ENCODE measurements around the gene XXYLT1.
A peak's percentile ranks its signal among the peaks of the same experiment; 100 is the strongest.

XXYLT1 gene

DNA sequence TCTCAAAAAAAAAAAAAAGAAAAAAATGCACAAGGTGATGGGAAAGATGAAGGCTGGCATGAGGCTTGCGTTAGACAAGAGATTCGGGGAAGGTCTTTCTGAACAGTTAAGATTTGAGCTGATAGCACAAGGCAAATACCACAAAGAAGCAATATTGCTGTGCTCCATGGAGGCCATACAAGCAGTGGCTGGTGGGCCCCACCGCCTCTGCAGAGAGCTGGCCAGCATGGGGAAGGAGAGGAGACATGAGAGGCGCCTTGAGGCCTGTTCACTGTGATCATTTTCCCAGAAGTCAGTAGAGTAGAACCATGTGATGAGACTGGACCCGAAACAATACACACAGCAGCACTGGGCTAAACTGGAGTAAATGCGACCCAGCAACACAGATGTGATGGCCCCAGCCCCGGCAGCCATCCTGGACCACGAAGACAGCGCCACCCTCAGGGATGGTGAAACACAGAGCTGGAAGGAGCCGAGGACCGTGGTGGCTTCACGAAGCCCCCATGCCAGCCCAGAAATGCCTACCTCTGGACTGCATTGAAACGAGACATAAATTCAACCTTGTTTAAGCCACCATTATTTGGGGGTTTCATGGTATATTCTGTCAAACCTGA lies 5.5 kb downstream of the XXYLT1 start:
- DNase-seq = no peak

- DNase-seq = no peak
Measured at GRCh38 chr3:195263925-195264600, 6.9 kb downstream of the XXYLT1 start.

DNA sequence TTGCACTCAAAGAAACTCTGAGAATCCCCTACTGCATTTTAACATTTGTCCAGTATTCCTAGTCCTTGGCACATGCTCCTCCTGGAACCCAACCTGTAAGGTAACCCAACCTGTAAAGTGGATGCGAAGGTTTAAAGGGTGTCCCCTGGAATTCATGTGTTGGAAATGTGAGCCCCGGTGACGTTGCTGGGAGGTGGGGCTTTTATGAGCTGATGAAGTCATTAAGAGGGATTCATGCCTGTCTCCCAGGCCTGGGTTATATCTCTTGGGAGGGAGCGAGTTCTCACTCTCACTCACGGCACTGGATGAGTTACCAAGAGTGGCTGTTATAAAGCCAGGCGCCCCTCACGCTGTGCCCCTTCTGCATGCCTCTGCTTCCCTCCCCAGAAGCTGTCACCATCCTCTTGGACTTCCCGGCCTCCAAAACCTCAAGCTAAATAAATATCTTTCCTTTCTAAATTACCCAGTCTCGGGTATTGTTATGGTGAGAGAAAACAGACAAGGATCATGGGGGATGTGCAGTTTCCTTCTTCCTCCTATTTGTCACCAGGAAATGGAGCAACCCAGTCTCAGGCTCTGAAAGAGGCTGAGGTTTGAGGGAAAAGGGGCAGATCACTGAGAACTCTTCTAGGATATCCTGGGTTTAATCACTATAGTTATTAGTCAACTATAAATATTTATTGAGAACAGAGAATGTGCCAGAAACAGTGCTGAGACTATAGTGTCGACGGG lies 7.6 kb downstream of the XXYLT1 start:
- no peak for DNase-seq

DNA sequence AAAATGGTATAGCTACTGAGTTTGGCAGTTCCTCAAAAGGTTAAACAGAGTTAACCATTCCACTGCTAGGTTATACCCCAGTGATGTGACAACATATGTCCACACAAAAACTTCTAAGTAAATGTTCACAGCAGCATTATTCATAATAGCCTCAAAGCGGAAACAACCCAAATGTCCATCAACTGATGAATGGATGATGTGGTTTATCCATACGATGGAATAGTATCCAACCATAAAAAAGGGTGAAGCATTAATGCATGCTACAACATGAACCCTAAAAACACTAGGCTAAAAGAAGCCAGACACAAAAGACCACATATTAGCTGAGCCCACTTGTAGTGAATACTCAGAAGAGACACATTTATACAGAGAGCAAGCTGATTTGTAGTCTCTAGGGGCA lies 9.0 kb downstream of the XXYLT1 start:
- DNase-seq = no peak

GRCh38 chr3:195260280-195260905 lies 10.6 kb downstream of the XXYLT1 start:
- DNase-seq = no peak

DNA sequence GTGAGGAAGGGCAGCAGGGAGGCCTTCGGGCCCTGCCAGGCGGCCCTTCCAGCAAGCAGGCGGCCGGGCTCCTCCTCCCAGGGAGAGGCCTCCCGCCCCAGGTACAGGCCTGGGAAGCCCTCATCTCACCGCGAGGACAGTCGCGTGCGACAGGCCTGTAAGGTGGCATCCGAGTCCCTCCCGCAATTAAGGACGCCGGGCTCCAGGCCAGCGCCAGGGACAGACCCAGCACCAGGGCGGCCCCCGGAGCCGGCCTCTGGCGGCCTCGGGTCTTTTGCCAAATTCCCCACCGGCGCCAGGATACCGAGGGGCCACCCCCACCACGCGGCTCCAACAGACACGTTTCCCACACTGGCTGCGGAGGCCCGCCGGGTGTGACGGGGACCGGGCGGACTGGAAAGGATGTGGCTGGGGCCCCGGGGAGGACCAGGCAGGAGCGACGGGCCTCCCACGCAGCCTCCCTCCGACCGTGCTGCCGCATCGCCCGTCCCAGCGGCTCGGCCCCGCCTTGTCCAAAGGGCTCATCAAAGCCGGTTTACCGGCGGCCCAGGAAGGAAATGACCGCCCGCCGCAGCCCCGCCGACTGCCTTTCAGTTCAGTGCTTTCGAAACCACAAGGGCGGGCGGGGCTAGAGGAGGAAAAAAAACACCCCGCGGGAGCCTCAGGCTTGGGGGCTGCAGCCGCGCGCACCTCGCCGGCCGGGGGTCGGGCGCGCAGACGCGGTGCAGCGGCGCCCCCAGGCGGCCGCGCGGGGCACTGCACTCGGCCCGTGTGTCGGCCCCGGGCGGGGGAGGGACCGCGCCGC lies 11.3 kb downstream of the XXYLT1 start:
- peak; percentile 71 to 85 for DNase-seq

DNA sequence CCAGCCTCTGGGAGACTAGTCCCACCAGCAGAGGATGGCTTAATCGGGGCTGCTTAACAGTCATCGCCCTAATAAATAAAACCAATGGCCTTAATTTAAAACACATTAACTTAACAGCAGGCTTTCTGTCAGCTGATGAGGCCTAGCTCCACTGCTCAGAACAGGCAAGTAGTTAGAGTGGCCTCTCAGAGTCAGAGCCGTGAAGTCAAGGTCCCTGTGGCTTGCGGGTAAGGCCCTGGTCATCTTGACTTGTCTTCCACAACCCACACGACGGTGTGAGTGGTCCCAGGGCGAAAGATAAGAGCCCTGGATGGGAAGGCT lies 11.8 kb downstream of the XXYLT1 start:
- no peak for DNase-seq

DNA sequence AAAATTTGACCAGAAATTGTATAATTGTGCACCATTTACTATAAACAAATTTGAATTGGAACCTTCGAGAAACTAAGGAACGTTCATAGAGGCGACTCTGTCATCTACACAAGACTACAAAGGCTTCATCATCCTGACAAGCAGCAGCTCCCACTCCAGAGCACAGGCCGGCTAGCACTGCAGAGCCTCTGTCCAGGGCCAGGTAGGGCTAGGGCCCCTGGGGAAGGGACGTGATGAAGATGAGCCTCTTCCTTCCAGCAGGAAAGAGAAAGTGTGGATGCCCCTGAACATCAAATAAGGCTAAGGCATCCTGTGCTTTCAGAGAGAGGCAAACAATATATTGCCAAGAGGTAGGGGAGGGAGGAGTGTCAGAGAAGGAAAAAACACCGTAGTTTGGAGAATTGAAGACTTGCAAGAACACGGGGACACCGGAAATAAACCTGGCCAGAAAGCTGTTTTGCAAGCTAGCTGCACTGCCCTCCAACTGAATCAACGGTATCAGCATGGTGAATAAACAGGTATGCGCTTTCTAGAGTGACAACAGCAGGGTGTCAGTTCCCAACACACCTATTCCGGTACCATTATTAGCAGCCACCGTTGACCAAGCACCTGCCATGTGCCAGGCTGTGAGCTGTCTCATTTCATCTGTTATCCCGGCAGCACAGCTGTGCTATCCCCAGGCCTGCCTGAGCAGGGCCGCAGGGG lies 12.4 kb downstream of the XXYLT1 start:
- DNase-seq = no peak

DNA sequence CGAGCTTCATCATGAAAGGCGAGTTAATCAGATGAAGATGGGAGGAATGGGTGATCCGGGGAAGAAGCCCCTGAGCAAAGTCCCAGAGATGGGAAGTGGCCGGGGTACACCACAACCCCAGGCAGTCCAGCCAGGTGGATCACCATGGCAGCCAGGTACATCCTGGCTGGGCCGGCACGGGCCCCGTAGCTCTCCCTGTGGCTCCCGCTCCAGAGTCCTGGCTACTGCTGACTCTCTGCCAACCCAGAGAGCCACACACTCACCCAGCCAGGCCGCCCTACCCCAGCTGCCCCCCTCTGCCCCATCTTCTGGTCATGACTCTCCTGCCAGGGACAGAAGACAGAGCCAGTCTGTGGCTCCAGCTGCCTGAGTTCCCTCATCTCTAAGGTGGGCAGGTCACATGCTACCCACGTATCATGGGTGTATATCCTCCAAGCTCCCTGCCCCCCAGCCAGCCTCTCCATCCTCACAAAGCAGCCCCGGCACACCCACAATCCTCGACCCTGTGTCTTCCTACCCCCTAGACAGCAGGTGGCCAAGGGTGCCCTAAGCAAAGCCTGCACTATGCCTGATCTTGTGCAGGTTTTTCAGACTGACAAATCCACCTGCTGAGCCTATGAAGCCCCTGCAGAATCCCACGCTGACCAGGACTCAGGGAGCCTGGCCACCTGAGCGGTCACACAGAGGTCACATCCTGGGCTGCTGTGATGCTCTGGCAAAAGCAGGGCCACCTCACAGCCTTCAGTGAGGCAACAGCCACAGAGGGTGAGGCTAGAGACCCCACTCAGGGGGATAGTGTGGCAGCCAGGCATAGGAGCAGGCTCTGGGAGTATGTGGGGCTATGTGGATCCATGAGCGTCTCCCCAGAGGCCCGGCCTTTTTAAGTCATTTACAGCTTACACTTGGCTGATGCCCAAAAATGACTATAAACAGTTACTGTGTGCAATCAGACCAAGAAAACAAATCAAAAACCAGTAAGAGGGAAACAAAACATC lies 13.2 kb downstream of the XXYLT1 start:
- DNase-seq = no peak

- no peak for DNase-seq
Measured at GRCh38 chr3:195256639-195257453, 14.1 kb downstream of the XXYLT1 start.

DNA sequence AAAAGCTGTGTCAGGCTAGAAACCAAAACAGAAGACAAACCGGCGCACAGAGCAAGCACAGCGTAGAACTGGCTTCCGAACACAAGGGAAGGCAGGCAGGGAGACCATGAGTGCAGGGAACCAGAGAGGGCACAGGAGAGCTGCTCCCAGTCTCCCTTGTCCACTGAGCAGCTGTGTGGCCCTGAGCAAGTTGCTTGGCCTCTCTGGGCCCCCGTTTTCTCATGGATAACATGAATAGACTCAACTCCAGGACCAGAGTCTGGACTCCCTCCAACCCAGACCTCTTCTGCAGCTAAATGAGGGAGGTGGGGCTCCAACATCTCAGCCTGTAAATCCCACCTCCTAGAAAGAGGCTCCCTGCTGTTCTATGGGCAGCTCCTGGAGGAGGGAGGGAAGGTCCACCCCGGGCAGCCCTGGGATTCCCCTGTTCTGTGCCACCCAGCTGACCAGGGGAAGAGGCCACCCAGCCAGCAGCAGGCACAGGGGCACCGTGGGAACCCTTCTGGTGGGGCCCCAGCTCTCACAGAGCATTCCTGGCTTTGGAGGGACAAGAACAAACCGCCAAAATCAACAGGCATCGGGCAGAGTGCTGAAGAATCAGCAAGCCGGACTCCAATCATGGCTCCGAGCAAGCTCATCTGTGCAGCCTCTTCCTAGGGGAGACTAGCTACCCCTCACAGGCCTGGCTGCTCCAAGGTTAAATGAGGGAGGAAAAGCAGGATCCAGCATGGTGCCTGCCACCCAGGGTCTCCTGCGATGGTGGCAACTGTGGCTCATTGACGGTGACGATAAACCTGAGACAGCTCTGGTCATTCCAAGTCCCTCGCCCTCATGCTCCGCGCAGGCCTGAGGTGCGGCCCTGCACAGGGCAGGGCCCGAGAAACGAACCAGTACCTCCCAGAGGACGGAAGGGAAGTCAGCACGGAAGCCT lies 15.1 kb downstream of the XXYLT1 start:
- no peak for DNase-seq

GRCh38 chr3:195255176-195255500 lies 15.8 kb downstream of the XXYLT1 start:
- DNase-seq = no peak

GRCh38 chr3:195254454-195255175 lies 16.3 kb downstream of the XXYLT1 start:
- DNase-seq = no peak

- no peak for DNase-seq
Measured at GRCh38 chr3:195253923-195254432, 17.0 kb downstream of the XXYLT1 start.

DNA sequence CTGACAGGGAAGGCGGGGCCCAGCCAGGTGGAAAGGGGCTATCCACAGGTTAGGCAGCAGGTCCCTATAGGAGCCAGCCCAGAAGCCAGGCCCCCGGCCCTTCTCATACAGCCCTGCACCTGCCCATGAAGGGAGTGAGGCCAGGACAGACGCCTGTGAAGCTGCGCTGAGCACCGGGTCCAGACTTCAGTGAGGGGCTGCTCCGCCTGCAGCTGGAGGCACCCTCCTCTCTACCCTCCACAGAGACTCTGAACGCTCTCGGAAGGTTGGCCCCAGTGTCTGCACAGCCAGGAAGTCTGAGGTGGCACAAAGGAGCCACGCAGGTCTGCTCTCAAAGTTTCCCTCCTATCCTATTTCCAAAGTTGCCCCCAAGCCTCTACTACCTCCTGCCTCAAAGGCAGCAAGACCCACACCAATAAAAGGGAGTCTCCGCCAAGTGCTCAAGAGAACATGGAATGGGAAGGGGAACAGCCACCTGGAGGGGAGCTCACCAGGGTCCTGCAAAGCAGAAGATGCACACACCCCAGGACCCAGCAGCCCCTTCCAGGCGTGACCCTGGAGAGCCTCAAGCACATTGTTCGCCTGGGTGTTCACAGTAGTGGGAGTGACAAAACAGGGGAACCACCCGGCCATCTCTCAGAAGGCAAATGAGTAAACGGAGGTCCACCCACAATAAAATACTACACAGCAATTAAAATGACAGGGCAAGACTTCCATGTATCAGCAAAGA lies 19.5 kb downstream of the XXYLT1 start:
- DNase-seq = no peak

GRCh38 chr3:195250473-195251251 lies 20.3 kb downstream of the XXYLT1 start:
- no peak for DNase-seq
